GM19351 (cell line): ENCODE measurements around the gene SERPIND1.
"Not testable (repeated sequence)": the region's sequence is repeated elsewhere in the genome, so short reads cannot be mapped to it uniquely, and the experiment has no call there.

Source experiments
- ATAC-seq: cut with Tn5 transposase; IDR thresholded peaks from one replicate; pipeline ENCODE4 v1.9.1; 2021; ENCODE audit warnings: mild to moderate bottlenecking, moderate library complexity; ENCODE audit not compliant: unreplicated experiment

SERPIND1 gene

GRCh38 chr22:20811171-20811570, 37.3 kb downstream of the SERPIND1 start:
- no peak for ATAC-seq

DNA sequence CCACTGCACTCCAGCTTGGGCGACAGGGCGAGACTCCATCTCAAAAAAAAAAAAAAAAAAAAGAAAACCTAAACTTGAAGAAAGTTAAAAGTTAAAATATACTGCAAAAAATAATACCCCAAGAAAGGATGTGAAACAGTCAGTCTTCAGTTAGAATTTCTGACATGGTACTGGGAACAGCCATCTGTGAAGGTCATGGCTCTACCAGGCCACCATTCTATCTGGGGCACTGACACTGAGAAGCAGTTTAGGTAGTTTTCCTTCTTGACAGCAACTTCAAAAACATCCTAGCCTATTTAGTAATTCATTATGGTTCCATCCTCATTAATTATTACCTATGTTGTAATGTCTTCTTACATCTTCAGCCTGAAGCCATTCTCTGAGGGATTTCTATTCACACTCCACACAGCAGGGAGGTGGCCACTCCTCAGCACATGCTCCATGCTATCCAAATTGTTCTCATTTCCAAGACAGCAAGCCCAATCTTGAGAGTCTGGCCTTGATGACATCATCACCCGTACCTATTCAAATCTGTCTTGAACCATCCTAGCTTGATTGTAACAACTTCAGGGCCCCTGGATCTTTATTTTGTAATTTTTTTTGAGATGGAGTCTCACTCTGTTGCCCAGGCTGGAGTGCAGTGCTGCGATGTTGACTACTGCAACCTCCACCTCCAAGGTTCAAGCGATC, 38.2 kb downstream of the SERPIND1 start:
- no peak for ATAC-seq

- no peak for ATAC-seq
These were observed 39.1 kb downstream of the SERPIND1 start for GRCh38 chr22:20813056-20813455.

GRCh38 chr22:20814221-20814808, 40.4 kb downstream of the SERPIND1 start:
- ATAC-seq = no peak

GRCh38 chr22:20815477-20816050, 41.7 kb downstream of the SERPIND1 start:
- no peak for ATAC-seq

DNA sequence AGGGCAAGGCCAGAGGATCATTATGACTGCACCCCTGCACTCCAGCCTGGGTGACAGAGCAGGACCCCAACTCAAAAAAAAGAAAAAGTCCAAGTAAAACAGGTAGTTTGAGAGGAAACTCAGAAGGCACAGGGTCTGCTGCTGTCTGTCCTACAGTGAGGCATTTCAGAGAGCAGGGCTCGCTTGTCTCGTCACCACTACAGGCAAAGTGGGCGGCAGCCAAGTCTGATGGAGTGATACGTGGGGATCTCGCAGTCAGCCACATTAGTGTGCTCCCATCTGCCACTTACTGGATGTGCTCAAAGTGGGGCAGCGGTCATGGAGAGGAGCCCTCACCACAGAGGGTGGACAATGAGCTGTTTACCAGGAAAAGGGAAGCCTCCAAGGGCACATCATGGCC, 42.6 kb downstream of the SERPIND1 start:
- ATAC-seq = no peak

DNA sequence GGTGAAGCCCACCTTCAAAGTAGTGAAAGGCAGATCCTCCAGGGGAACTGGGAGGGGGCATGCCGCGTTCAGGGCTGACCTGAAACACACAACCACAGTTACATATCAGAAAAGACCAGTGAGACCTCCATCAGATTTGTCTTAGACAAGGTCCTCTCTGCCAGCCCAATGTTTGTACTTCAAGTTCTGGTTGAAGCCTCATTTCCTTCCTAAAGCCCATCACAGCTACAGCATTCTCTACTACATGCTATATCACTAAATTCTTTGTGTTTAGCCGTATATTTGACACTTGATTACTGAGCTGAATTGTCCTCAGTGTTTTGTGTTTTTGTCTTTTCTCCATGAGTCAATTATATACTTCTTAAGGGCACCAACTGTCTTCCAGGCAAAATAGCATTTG, 44.6 kb downstream of the SERPIND1 start:
- ATAC-seq = no peak

DNA sequence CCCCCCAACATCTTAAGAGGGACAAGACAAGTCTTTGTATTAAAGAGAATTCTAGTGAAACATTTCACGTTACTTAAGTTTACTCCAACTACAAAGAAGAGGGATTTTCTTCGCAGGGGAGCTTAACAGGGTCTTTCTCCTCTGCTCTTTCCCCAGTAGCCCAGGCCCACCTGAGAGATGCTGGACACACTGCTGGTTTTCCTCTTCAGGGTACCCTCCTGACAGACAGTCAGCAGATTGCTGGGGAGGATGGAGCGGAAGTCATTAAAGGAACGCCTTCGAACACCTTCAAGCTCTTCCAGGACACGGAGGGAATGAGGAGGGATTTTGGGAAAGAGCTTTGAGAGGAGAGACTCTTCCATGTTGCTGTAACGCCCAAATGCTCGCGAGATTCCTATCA, 45.6 kb downstream of the SERPIND1 start:
- no peak for ATAC-seq

DNA sequence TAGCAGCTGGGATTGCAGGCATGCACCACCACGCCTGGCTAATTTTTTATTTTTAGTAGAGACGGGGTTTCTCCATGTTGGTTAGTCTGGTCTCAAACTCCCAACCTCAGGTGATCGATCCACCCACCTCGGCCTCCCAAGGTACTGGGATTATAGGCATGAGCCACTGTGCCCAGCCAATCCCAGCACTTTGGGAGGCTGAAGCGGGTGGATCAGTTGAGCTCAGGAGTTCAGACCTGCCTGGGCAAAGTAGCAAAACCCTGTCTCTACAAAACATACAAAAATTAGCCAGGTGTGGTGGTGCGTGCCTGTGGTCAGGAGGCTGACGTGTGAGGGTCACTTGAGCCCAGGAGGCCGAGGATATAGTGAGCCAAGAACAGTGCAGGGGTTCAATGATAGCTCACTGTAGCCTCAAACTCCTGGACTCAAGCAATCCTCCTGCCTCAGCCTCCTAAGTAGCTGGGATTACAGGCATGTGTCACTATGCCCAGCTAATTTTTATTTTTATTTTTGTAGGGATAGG, 47.9 kb downstream of the SERPIND1 start:
- not testable (repeated sequence) for ATAC-seq

DNA sequence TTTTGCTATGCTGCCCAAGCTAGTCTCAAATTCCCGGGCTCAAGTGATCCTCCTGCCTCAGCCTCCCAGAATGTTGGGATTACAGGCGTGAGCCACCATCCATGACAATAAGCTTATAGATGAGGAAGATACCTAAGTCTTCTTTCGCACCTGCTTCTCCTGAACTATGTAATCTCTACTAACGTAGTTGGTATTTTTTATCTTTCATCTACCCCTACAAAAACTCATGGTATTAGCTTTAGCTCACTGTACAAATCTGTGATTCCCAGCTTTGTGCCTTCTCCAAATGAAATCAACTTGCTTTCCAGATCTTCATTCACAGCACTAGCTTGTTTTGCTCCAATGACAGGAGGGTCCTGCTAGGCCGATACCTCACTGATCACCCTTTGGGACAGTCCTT, 48.3 kb downstream of the SERPIND1 start:
- ATAC-seq = no peak

GRCh38 chr22:20823264-20823663, 49.4 kb downstream of the SERPIND1 start:
- no peak for ATAC-seq

DNA sequence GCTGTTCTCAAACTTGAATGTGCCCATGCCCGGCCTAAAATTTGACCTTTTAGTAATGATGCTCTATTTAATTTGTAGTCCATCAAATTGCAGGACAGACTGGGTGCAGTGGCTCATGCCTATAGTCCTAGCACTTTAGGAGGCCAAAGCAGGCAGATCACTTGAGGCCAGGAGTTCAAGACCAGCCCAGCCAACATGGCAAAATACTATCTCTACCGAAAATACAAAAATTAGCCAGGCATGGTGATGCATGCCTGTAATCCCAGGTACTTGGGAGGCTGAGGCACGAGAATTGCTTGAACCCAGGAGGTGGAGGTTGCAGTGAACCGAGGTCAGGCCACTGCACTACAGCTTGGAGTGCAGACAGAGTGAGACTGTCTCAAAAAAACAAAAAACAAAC, 51.3 kb downstream of the SERPIND1 start:
- ATAC-seq = not testable (repeated sequence)

GRCh38 chr22:20825624-20826023, 51.7 kb downstream of the SERPIND1 start:
- no peak for ATAC-seq

GRCh38 chr22:20826373-20827152, 52.6 kb downstream of the SERPIND1 start:
- ATAC-seq = not testable (repeated sequence)

DNA sequence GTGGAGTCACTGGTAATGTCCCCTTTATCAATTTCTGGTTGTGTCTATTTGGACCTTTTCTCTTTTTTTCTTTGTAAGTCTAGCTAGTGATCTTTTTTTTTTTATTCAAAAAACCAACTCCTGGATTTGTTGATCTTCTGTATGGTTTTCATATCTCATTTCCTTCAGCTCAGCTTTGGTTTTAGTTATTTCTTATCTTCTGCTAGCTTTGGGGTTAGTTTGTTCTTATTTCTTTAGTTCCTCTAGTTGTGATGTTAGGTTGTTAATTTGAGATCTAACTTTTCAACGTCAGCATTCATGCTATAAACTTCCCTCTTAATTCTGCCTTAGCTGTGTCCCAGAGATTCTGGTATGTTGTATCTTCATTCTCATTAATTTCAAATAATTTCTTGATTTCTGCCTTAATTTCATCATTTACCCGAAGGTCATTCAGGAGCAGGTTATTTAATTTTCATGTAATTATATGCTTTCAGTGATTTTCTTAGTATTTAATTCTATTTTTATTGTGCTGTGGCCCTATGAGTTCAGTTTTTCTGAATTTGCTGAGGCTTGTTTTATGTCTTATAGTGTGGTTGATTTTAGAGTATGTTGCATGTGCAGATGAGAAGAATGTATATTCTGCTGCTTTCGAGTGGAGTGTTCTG, 55.7 kb downstream of the SERPIND1 start:
- ATAC-seq = no peak

GRCh38 chr22:20833225-20833665, 59.3 kb downstream of the SERPIND1 start:
- ATAC-seq = no peak

- no peak for ATAC-seq
These were observed 60.3 kb downstream of the SERPIND1 start for GRCh38 chr22:20834206-20834605.

GRCh38 chr22:20834725-20835124, 60.8 kb downstream of the SERPIND1 start:
- no peak for ATAC-seq
